Measurements from ENCODE around the gene KRTAP10-11.
"Not testable (repeated sequence)": the region's sequence is repeated elsewhere in the genome, so short reads cannot be mapped to it uniquely, and the experiment has no call there.

The KRTAP10-11 gene

DNA sequence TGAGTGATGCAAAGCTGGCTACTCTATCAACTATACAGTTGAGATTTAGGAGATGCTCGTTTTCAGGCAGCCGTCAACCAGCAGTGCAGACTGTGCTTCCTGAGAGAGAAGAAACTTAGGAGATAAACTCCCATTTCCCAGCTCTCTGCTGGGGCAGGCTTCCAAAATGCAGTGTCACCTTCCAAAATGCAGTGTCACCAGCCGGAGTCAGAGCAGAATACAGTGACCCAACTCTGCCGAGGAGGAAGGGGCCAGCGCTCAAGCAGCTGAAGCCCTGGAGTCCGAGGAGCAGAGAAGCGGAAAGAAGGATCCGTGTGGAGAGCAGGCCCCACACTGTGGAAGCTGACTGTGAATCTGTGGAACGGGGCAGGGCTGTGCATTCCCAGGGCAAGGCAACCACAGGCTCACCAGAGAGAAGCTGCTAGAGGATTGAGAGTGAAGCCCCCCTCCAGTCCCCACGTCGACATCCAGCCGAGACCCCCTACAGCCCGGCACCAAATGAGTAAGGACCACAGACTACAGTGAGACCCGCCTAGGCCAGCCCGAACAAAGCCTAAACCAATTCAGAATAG, 36.5 kb downstream of the KRTAP10-11 start:
- TF ChIP-seq Cebpa-rat (IDR thresholded peaks at IDR 0.05): no peak
- no peak overlapping the region for H3K4me3 ChIP-seq
- H4K20me1 ChIP-seq: no peaks in the 10 kb centered on the region
- peaks cover 0 to 9% (median 0%) of the 10 kb centered on the region in 10 experiments; a peak in 3 of 20 replicates for H3K4me1 ChIP-seq
- H3K4me2 ChIP-seq: no peak overlapping the region
- H3K27ac ChIP-seq: no peak overlapping the region
- H3K36me3 ChIP-seq: no peaks in the 10 kb centered on the region
- peaks cover 0 to 4% (median 0%) of the 10 kb centered on the region in 11 experiments; a peak in 1 of 22 replicates for H3K9me3 ChIP-seq (replicated peaks in 1 of 11)
- H3K9ac ChIP-seq: no peak overlapping the region
- H3K27me3 ChIP-seq: no peaks in the 10 kb centered on the region; a peak in 1 of 22 replicates

DNA sequence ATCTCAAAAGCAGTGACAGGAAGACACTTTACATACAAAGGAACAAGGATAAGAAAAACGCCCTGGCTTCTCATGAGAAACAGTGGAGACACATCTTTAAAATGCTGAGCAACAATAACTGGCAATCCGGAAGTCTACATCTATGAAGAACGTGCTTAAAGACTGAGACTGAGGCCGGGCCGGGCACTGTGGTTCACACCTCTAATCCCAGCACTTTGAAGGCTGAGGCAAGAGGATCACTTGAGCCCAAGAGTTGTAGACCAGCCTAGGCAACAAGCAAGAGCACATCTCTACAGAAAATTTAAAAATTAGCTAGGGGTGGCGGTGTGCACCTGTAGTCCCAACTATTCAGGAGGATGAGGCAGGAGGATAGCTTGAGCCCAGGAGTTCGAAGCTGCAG, 37.9 kb downstream of the KRTAP10-11 start:
- Histone ChIP-seq H3K4me2 (no peak overlapping the region), H4K20me1 (no peaks in the 10 kb centered on the region), H3K27ac (no peak overlapping the region), H3K9me3 (replicated peaks in 1 of 11) (no peaks in the 10 kb centered on the region), H3K36me3 (no peaks in the 10 kb centered on the region), H3K9ac (no peak overlapping the region), H3K4me3 (no peak overlapping the region), H3K27me3 (no peaks in the 10 kb centered on the region; a peak in 1 of 22 replicates), H3K4me1 (peaks cover 0 to 9% (median 0%) of the 10 kb centered on the region in 10 experiments; a peak in 3 of 20 replicates)
- no peak for TF ChIP-seq Cebpa-rat (IDR thresholded peaks at IDR 0.05)

DNA sequence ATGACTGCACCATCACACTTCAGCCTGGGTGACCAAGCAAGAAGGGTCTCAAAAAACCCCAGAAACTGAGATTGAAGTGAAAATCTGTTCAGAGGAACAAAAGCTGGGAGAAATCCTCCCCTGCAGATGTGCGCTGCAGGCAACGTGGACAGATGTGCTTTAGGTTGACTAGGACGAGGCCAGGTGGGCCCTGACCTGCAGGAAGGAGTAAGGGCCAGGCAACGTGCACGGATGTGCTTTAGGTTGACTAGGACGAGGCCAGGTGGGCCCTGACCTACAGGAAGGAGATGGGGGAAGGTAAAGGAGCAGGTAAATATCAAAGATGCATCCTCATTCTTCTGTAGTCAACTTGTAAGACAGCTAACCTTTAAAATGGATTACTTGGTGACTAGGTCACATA, 38.3 kb downstream of the KRTAP10-11 start:
- H3K4me3 ChIP-seq: no peak overlapping the region
- H3K4me1 ChIP-seq: peaks cover 0 to 9% (median 0%) of the 10 kb centered on the region in 10 experiments; a peak in 3 of 20 replicates
- no peaks in the 10 kb centered on the region; a peak in 1 of 22 replicates for H3K27me3 ChIP-seq
- no peak for TF ChIP-seq Cebpa-rat (IDR thresholded peaks at IDR 0.05)
- H3K27ac ChIP-seq: no peak overlapping the region
- H3K9me3 ChIP-seq (replicated peaks in 1 of 11): no peaks in the 10 kb centered on the region
- no peaks in the 10 kb centered on the region for H3K36me3 ChIP-seq
- H3K9ac ChIP-seq: no peak overlapping the region
- no peaks in the 10 kb centered on the region for H4K20me1 ChIP-seq
- H3K4me2 ChIP-seq: no peak overlapping the region

DNA sequence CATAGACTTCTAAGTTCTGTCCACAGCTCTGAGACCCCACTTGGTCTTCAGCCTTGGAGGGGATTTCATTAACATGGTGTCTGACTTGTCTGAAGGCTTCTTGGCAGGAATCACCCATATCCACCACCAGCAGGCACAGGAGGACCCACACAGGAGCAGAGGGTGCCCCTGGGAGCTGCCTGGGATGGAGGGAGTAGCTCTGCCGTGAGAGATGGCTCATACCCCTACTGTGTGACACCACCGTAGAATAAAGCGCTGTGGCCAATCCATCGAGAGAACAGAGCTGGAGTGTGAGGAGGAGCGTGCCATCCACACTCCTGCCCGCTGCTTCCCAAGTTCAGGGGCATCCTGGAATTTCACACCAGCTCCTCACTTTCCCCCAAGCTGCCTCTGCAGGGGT, 38.8 kb downstream of the KRTAP10-11 start:
- not testable (repeated sequence) for H3K4me2 ChIP-seq; H3K9me3 ChIP-seq (replicated peaks in 1 of 11); H3K4me3 ChIP-seq; H3K4me1 ChIP-seq; H3K36me3 ChIP-seq; H3K27ac ChIP-seq; H4K20me1 ChIP-seq; H3K27me3 ChIP-seq; H3K9ac ChIP-seq

DNA sequence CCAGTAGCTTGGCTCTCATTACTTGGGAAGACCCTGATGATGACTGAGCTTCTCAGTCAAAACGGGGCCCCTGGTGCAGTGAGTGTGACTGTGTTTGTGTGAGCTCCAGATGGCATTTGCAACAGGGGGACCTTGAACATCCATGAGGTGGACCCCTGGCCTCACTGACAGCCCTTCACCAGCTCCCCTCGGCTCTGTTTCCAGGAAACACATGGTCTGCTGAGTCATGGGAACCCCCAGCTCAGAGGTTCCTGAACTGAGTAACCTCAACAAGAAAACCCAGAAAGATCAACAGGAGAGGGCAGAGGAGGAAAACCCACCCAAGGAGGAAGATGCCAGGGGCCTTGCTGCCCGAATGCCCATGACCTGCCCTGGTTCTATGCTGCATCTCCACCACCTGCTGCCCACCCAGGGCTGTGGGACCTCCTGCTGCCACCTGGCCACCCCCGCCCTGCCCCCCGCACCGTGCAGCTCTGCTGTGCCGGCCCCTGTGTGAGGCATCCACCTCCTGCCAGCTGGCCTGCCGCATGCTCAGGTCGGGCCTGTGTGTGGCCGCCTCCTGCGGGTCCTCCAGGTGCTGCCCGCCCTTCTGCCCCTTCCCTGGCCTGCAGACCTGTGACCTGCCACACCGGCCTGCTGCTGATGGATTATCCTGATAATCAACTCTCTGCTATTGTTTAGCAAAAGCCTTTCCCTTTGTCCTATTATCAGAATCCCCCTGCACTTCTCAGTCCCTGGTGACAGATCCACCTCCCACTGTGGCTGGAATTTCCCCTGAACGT, 40.0 kb downstream of the KRTAP10-11 start:
- TF ChIP-seq Cebpa-rat (IDR thresholded peaks at IDR 0.05): no peak
- no peak overlapping the region for H3K4me3 ChIP-seq
- H3K36me3 ChIP-seq: no peaks in the 10 kb centered on the region
- no peaks in the 10 kb centered on the region; a peak in 1 of 22 replicates for H3K27me3 ChIP-seq
- H3K9me3 ChIP-seq (replicated peaks in 1 of 11): no peaks in the 10 kb centered on the region
- H3K27ac ChIP-seq: no peak overlapping the region
- peaks cover 0 to 9% (median 0%) of the 10 kb centered on the region in 10 experiments; a peak in 3 of 20 replicates for H3K4me1 ChIP-seq
- no peak overlapping the region for H3K9ac ChIP-seq
- H3K4me2 ChIP-seq: peak overlapping the region in 2 of 11 experiments; percentile 7 to 30; a peak in 1 of 22 replicates
- no peaks in the 10 kb centered on the region for H4K20me1 ChIP-seq

DNA sequence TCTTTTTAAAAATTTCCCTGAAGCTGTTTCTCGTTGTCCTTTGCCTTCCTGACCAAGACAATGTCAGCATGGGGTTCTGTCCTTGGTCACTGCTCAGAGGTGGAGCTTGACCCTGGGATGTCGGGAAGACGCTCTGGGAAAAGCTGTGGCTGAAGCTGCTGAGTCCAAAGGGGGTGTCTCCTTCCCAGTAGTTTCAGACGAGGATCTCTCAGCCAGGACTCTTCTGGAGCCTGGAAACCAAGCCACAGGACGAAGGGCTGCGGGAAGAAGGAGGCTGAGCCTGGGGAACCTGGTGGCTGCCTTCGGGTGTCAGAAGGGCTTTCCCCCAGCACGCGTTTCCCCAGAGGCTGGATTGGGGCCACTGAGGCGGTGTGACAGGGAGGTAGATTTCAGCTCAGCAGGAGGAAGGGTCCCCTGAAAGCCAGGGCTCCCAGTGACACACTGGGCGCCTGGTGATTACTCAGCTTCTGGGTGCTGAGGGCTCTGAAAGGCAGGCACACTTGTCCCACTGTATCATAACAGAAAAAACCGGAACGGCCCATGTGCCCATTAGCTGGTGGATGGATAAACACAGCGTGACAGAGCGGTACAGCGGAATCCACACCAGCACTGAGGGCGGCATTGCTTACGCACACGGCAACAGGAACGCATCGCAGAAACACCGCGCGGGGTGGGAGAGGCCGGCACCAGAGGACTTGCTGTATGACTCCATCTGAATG, 40.8 kb downstream of the KRTAP10-11 start:
- H3K27ac ChIP-seq: no peak overlapping the region
- no peaks in the 10 kb centered on the region for H3K36me3 ChIP-seq
- H4K20me1 ChIP-seq: no peaks in the 10 kb centered on the region
- no peak overlapping the region for H3K4me2 ChIP-seq
- H3K4me3 ChIP-seq: no peak overlapping the region
- peaks cover 0 to 9% (median 0%) of the 10 kb centered on the region in 10 experiments; a peak in 3 of 20 replicates for H3K4me1 ChIP-seq
- TF ChIP-seq Cebpa-rat (IDR thresholded peaks at IDR 0.05): no peak
- H3K9me3 ChIP-seq (replicated peaks in 1 of 11): peaks cover 0 to 2% (median under 1%) of the 10 kb centered on the region in 11 experiments; a peak in 6 of 22 replicates
- H3K27me3 ChIP-seq: no peaks in the 10 kb centered on the region; a peak in 1 of 22 replicates
- no peak overlapping the region for H3K9ac ChIP-seq

DNA sequence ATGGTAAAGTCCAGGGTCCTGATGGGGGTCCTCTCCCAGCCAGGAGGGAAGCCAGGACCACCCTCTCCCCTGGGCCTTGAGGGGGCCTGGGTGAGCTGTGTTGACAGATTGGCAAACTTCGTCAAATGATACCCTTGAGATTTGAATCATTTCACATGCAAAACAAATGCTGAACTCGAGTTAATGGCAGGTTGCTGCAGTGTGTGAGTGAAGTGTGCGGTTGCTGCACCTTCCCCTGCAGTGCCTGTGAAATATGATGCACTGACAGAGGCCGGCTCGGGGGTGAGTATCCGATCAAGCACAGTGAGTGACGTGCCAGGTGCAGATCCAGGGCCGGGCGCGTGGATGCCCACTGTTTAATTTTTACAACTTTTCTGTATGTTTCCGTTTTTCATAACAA, 41.5 kb downstream of the KRTAP10-11 start:
- Histone ChIP-seq H3K4me3 (no peak overlapping the region), H3K4me1 (peaks cover 0 to 9% (median 0%) of the 10 kb centered on the region in 10 experiments; a peak in 3 of 20 replicates), H3K4me2 (no peak overlapping the region), H3K27ac (no peak overlapping the region), H3K9ac (no peak overlapping the region), H3K9me3 (replicated peaks in 1 of 11) (peaks cover 2 to 9% (median 7%) of the 10 kb centered on the region in 11 experiments), H3K27me3 (no peaks in the 10 kb centered on the region; a peak in 1 of 22 replicates), H4K20me1 (no peaks in the 10 kb centered on the region), H3K36me3 (no peaks in the 10 kb centered on the region)
- TF ChIP-seq Cebpa-rat (IDR thresholded peaks at IDR 0.05): no peak

DNA sequence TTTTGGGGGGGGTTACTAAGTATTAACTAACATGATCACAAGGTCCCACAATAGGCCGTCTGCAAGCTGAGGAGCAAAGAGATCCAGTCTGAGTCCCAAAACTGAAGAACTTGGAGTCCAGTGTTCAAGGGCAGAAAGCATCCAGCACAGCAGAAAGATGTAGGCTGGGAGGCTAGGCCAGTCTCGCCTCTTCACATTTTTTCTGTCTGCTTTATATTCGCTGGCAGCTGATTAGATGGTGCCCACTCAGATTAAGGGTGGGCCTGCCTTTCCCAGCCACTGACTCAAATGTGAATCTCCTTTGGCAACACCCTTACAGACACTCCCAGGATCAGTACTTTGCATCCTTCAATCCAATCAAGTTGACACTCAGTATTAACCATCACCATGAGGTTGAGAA, 43.5 kb downstream of the KRTAP10-11 start:
- not testable (repeated sequence) for H3K36me3 ChIP-seq, H3K4me2 ChIP-seq, H4K20me1 ChIP-seq, H3K27me3 ChIP-seq, H3K4me1 ChIP-seq, H3K27ac ChIP-seq, H3K9ac ChIP-seq, H3K4me3 ChIP-seq
- peaks cover 17 to 28% (median 24%) of the 10 kb centered on the region in 11 experiments for H3K9me3 ChIP-seq (replicated peaks in 1 of 11)

DNA sequence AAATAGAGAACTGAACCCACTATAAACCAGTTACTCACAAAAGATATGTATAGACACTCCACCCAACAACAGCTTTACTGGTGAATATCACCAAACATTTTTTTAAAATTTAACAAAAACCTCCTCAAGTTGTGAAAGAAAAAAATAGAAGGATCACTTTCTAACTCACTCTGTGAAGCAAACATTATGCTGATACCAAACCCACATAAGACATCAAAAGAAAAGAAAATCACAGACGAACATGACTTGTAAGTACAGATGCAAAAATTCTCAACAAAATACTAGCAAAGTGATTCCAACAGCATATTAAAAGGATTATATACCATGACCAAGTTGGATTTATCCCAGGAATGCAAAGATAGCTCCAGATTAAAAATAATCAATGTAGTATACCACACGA, 45.5 kb downstream of the KRTAP10-11 start:
- Histone ChIP-seq H3K4me2 (no peak overlapping the region), H3K36me3 (no peaks in the 10 kb centered on the region), H3K27me3 (peaks cover 0 to 2% (median 0%) of the 10 kb centered on the region in 11 experiments; a peak in 4 of 22 replicates), H3K4me3 (no peak overlapping the region), H3K27ac (no peak overlapping the region), H4K20me1 (no peaks in the 10 kb centered on the region), H3K9ac (no peak overlapping the region), H3K4me1 (0 out of 20 replicates have a peak, but pooled peaks cover 0 to under 1% (median 0%) of the 10 kb centered on the region in 10 experiments), H3K9me3 (replicated peaks in 1 of 11) (peaks cover 17 to 32% (median 24%) of the 10 kb centered on the region in 11 experiments)
- TF ChIP-seq Cebpa-rat (IDR thresholded peaks at IDR 0.05): no peak

All from BLaER1 treated with 17β-estradiol and CSF1 and Interleukin-3, amounts not matched to agents 10 nM and 100 nM (cell line).